WERI-Rb-1 (cell line): ENCODE measurements around the gene TRPM3.

Experiments used
- DNase-seq: peaks from one replicate; pipeline ENCODE4 v3.0.0-alpha.2; 2020
- H3K27ac ChIP-seq: fragments of 250-450 bp; sonication (Bioruptor Pico); 2 replicates; pipeline ENCODE4 v1.5.1; 2020; ENCODE audit warnings: mild to moderate bottlenecking, moderate library complexity
- H3K27me3 ChIP-seq: fragments of 250-450 bp; sonication (Bioruptor Pico); 2 replicates; pipeline ENCODE4 v1.5.1; 2021; ENCODE audit warnings: mild to moderate bottlenecking, low read depth, moderate library complexity; ENCODE audit not compliant: insufficient read depth, severe bottlenecking
- H3K36me3 ChIP-seq: fragments of 250-450 bp; sonication (Bioruptor Pico); 2 replicates; pipeline ENCODE4 v1.5.1; 2020; ENCODE audit warnings: mild to moderate bottlenecking, moderate library complexity
- H3K4me3 ChIP-seq: 2 replicates; pipeline ENCODE4 v1.5.1; 2011; ENCODE audit warnings: low read depth, mild to moderate bottlenecking, control low read depth, low read length
- H3K9me3 ChIP-seq: fragments of 250-450 bp; sonication (Bioruptor Pico); 2 replicates; pipeline ENCODE4 v1.5.1; 2021; ENCODE audit warnings: mild to moderate bottlenecking, moderate library complexity; ENCODE audit not compliant: severe bottlenecking
- TF ChIP-seq, protein P1 (sequence below): IDR thresholded peaks from 2 replicates; pipeline ENCODE4 v1.5.1; 2011; ENCODE audit warnings: low read depth, mild to moderate bottlenecking, control low read depth, inconsistent platforms, low read length

TRPM3 gene

GRCh38 chr9:71097671-71098070 lies 23.8 kb downstream of the TRPM3 start:
- Histone ChIP-seq H3K27me3 (no peaks in the 10 kb centered on the region), H3K27ac (no peak overlapping the region), H3K9me3 (no peaks in the 10 kb centered on the region), H3K36me3 (no peaks in the 10 kb centered on the region), H3K4me3 (no peak overlapping the region)
- no peak for DNase-seq
- TF ChIP-seq, protein P1, sequence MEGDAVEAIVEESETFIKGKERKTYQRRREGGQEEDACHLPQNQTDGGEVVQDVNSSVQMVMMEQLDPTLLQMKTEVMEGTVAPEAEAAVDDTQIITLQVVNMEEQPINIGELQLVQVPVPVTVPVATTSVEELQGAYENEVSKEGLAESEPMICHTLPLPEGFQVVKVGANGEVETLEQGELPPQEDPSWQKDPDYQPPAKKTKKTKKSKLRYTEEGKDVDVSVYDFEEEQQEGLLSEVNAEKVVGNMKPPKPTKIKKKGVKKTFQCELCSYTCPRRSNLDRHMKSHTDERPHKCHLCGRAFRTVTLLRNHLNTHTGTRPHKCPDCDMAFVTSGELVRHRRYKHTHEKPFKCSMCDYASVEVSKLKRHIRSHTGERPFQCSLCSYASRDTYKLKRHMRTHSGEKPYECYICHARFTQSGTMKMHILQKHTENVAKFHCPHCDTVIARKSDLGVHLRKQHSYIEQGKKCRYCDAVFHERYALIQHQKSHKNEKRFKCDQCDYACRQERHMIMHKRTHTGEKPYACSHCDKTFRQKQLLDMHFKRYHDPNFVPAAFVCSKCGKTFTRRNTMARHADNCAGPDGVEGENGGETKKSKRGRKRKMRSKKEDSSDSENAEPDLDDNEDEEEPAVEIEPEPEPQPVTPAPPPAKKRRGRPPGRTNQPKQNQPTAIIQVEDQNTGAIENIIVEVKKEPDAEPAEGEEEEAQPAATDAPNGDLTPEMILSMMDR: no peak

DNA sequence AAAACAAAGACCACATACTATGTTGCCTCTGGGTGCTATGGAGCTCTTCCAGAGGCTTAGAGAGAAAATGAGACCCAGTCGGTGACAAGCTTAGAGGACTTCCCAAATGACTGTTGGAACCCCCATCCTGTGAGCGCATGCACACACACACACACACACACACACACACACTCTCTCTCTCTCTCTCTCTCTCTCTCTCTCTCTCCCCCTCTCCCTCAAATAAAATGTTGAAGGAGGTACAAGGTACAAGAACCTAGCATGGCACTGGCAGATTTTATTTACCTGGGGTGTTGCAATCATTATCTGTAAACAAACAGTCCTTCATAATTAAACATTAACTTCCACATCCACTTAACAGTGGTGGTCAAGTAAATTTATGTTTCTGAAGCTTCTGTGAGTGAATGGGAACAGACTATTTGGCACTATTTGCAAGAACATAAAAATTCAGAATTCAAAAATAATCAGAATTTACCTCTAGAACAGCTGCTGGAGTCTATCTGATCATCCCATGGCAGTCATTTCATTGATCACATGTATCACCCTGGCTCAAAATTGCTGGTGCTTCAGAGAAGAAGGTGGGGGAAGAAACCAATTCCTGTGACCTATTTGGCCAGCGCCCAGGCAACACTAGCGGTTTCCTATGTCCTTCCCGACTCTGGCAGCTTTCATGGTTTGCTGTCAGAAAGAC lies 24.9 kb downstream of the TRPM3 start:
- Histone ChIP-seq H3K36me3 (no peaks in the 10 kb centered on the region), H3K9me3 (no peaks in the 10 kb centered on the region), H3K27ac (no peak overlapping the region), H3K27me3 (no peaks in the 10 kb centered on the region), H3K4me3 (no peak overlapping the region)
- DNase-seq: no peak
- TF ChIP-seq, protein P1: no peak

- no peak for DNase-seq
- no peaks in the 10 kb centered on the region for H3K27me3 ChIP-seq
- no peaks in the 10 kb centered on the region for H3K36me3 ChIP-seq
- no peaks in the 10 kb centered on the region for H3K9me3 ChIP-seq
- no peak overlapping the region for H3K27ac ChIP-seq
- no peak overlapping the region for H3K4me3 ChIP-seq
- TF ChIP-seq, protein P1: no peak
Measured at GRCh38 chr9:71094708-71095251, 26.6 kb downstream of the TRPM3 start.

- H3K9me3 ChIP-seq: no peaks in the 10 kb centered on the region
- H3K4me3 ChIP-seq: no peak overlapping the region
- TF ChIP-seq, protein P1: no peak
- DNase-seq: no peak
- H3K27ac ChIP-seq: no peak overlapping the region
- no peaks in the 10 kb centered on the region for H3K27me3 ChIP-seq
- no peaks in the 10 kb centered on the region for H3K36me3 ChIP-seq
Measured at GRCh38 chr9:71090896-71091295, 30.5 kb downstream of the TRPM3 start.

- Histone ChIP-seq H3K27me3 (no peaks in the 10 kb centered on the region), H3K4me3 (no peak overlapping the region), H3K27ac (no peak overlapping the region), H3K9me3 (no peaks in the 10 kb centered on the region), H3K36me3 (no peaks in the 10 kb centered on the region)
- TF ChIP-seq, protein P1: no peak
- no peak for DNase-seq
Measured at GRCh38 chr9:71079451-71079850, 42.0 kb downstream of the TRPM3 start.

DNA sequence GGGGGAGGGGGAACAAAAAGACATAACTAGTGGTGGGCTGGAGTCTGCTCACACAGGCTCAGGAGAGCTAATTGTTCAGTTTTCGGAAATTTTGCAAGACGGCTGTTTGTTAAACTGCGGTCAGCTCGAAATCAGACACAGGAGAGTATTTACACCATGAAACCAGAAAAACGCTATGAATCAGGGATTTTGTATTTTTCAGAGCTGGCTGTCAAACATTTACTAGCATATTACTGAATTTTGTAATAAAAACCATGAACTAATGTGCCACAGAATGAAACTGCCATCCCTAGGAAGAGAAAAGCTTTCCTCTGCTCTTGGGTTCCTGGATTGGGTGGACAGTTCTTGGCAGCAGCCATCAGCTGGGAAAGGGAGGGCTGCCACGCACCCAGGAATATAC lies 45.3 kb downstream of the TRPM3 start:
- Histone ChIP-seq H3K27me3 (no peaks in the 10 kb centered on the region), H3K9me3 (no peaks in the 10 kb centered on the region), H3K4me3 (no peak overlapping the region), H3K36me3 (no peaks in the 10 kb centered on the region), H3K27ac (no peak overlapping the region)
- DNase-seq: no peak
- TF ChIP-seq, protein P1: no peak
